NCI-H2227 treated with DMSO at 0.1 percent for 48 hours (cell line): ENCODE results near the gene KCNA10.

Experiments used
- DNase-seq: peaks from one replicate; lab custom pipeline; 2025; lab: John Stamatoyannopoulos, UW

The KCNA10 gene

DNA sequence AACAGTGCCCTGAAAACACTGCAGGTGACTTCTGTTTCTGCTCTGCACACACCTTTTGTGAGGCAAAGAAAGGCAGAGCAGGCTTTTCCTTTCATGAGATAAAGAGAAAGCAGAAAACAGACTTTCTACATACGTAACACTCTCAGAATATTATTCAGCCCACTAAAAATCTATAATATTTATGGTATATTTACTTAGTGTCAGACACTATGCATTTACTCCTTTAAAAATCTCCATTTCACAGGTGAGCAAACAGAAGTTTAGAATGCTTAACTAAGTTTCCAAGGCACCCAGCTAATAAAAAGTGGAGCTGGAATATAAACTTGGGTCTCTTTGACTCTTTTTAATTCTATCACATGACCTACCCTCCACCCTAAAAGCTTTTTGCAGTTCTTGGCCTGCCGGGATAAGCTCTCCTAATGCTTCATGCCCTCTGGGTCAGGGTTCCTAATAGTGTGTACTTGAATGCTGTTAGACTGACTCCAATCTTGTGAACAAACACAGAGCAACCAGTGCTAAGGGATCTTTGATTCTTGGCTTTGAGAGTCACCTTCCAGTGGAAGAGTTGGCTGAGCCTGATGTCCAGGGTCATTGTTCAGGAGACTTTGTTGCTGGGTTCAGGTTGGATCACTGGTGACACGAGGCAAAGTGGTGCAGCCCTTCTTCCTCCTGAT, 40.9 kb downstream of the KCNA10 start:
- DNase-seq = no peak

DNA sequence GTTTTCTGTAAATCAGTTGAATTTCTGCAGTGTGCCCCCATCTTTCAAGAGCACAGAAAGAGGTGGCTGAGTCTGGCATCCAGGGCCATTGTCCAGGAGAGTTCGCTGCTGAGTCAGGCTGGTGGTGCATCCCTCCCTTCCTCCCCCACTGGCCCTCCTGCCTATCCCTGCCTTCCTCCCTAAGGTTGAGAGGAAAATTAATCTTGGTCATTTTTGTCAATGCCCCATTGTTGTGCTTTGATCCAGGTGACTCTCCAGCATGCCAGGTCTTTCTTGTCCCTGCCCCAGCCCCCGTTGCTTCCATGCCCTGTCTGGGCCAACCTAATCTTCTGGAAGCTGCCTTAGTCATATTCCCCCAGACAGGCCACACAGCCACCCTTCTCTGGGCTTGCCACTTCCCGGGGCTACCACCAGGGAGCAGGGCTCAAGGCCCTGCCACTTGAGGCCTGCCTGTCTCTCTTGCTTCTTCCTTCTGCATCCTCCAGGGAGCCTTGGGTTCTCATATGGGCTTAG, 41.5 kb downstream of the KCNA10 start:
- no peak for DNase-seq

DNA sequence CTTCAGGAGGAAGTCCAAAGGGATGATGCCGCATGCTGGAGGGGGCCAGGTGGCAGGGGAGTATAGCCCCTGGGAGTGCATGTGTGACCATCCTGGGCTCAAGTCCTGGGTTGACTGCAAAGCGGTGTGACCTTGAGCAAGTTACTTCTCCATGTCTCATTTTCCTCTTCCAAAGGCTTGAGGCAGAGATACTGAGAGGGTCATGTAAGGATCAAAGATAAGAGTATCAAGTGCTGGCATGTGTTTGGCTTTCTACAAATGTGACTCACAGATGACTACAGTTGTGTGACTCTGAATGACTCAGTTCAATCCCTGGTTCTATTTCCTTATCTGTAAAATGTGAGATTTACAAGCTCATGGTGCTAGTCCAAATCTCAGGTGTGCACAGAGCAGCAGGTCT, 41.9 kb downstream of the KCNA10 start:
- DNase-seq = no peak

DNA sequence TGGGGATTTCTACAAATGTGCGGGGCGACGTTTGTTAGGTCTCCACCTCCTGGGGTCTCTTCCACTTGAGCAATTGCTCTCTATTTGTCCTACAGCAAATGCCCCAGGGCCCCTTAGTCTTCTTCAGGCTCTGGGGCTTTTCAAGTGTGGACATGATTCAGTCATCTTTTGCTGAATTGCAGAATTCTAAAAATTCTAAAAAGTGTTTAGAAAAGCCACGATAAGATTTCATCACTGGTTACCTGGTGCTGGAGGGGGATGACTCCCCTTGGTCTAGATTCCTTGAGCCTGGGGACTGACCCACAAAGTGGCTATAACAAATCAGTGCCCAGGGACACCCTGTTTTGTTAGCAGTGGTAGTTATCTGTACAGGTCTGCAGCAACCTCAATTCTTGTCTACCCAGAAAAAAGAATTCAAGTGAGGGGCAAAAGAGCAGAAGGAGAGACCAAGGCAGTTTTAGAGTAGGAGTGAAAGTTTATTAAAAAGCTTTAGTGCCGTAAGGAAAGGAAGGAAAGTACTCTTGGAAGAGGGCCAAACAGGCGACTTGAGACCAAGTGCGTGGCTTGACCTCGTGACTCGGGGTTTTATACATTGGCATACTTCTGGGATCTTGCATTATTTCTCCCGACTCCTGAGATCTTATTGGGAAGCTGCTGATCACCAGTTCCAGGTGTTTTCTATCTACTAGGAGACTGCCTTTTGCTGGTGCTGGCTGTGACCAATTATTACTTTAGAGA, 42.8 kb downstream of the KCNA10 start:
- DNase-seq = no peak

DNA sequence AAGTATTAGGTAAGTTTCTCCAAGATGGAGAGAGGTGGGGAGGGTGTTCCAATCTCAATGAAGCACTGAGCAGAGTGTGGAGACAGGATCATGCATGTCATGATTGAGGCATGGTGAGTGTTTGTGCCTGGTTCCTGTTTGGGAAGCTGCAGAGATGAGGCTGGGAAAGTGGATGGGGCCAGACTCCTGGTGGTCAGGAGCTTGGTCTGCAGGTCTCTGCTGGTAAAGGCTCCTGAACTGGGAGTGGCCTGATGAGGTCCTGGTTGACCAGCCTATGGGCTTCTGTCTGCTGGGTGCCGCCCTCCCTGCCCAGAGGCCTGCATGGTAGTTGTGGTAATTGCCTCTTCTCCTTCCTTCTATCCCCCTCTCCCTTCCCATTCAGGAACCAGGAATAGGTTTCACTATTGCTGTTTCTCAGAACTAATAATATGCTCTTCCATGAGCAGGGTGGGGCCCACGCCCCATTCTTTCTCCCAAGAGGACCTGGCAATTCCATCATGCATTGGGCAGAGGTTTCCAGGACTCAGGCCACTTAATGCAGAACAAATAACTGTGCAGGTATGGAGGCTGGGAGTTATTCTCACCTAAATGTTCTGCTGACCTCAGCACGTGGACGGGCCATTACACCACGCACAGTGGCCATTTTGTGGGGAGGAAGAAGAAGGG, 43.5 kb downstream of the KCNA10 start:
- DNase-seq = no peak

DNA sequence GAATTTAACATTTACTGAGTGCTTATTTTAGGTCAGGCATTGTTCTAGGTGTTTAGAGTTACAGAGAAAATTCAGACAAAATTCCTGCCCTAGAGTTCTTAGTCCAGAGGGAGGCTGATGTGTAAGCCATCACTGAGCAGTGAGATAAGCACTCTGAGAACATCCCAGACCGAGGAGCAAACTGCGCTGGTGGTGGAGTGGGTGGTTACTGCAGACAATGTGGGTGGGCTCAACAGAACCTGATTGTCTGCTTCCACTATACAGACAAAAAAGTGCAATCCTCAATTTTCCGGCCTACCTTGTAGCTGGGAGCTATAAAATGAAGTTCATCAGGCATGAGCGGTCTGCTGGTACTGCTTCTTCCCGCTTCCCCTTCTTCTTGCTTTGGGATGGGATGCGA, 44.5 kb downstream of the KCNA10 start:
- DNase-seq = no peak

DNA sequence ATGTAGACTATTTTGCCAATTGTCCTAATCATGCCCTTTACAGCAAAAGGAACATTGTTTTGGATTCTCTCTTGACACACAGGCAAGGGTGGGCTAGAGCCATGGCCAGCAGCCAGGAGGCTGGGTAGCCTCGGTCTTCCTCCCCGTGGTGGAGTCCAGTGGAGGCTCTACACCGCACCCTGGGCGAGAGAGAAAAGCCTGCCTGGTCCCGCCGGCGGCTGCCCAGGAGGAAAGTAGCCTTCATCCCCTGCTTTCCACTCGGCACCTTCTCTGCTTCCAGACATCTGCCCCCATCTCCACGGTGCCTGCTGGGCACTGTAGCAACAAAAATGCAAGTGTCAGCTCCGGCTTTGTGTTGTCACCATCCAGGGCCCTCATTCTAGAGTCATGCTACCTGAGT, 46.4 kb downstream of the KCNA10 start:
- DNase-seq = no peak

DNA sequence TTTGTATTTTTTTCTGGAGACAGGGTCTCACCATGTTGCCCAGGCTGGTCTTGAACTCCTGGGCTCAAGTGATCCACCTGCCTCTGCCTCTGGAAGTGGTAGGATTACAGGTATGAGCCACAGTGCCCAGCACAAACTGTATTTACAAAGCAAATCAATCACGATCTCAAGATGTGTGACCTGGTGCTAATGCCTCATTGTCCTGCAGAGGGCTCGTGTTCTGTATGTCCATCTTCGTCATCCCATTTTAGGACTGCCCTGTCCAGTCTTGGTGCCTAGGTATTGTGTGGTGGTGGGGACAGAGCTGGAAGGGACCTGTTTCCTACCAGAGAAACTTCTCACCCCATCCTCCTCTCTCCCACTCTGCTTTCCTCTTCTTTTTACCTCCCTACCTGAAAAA, 47.8 kb downstream of the KCNA10 start:
- no peak for DNase-seq
